ENCODE data around the gene CDK7.

The CDK7 gene

GRCh38 chr5:69305512-69305911, 70.8 kb downstream of the CDK7 start:
- H3K4me3 ChIP-seq (replicated peaks in 1 of 2; ENCODE audit: low read depth in 2 of 2, low read length in 2 of 2), result no peak overlapping the region
- no peak for DNase-seq (ENCODE audit: low read depth in 2 of 2)
- no peak for TF ChIP-seq CTCF (IDR thresholded peaks at IDR 0.05; ENCODE audit: low read depth, low read length)

GRCh38 chr5:69308046-69308553, 73.4 kb downstream of the CDK7 start:
- DNase-seq (ENCODE audit: low read depth in 2 of 2), result no peak
- no peak for TF ChIP-seq CTCF (IDR thresholded peaks at IDR 0.05; ENCODE audit: low read depth, low read length)
- no peak overlapping the region for H3K4me3 ChIP-seq (replicated peaks in 1 of 2; ENCODE audit: low read depth in 2 of 2, low read length in 2 of 2)

- TF ChIP-seq CTCF (IDR thresholded peaks at IDR 0.05; ENCODE audit: low read depth, low read length), result no peak
- no peak for DNase-seq (ENCODE audit: low read depth in 2 of 2)
- H3K4me3 ChIP-seq (replicated peaks in 1 of 2; ENCODE audit: low read depth in 2 of 2, low read length in 2 of 2), result no peak overlapping the region
These were observed 74.7 kb downstream of the CDK7 start for GRCh38 chr5:69309380-69309779.

- H3K4me3 ChIP-seq (replicated peaks in 1 of 2; ENCODE audit: low read depth in 2 of 2, low read length in 2 of 2), result no peak overlapping the region
- DNase-seq (ENCODE audit: low read depth in 2 of 2), result no peak
- TF ChIP-seq CTCF (IDR thresholded peaks at IDR 0.05; ENCODE audit: low read depth, low read length), result no peak
These were observed 77.9 kb downstream of the CDK7 start for GRCh38 chr5:69312459-69313160.

- no peak overlapping the region for H3K4me3 ChIP-seq (replicated peaks in 1 of 2; ENCODE audit: low read depth in 2 of 2, low read length in 2 of 2)
- no peak for TF ChIP-seq CTCF (IDR thresholded peaks at IDR 0.05; ENCODE audit: low read depth, low read length)
- DNase-seq (ENCODE audit: low read depth in 2 of 2), result no peak
These were observed 78.7 kb downstream of the CDK7 start for GRCh38 chr5:69313428-69313827.

GRCh38 chr5:69315972-69316371, 81.3 kb downstream of the CDK7 start:
- DNase-seq (ENCODE audit: low read depth in 2 of 2), result no peak
- no peak for TF ChIP-seq CTCF (IDR thresholded peaks at IDR 0.05; ENCODE audit: low read depth, low read length)
- H3K4me3 ChIP-seq (replicated peaks in 1 of 2; ENCODE audit: low read depth in 2 of 2, low read length in 2 of 2), result no peak overlapping the region

DNA sequence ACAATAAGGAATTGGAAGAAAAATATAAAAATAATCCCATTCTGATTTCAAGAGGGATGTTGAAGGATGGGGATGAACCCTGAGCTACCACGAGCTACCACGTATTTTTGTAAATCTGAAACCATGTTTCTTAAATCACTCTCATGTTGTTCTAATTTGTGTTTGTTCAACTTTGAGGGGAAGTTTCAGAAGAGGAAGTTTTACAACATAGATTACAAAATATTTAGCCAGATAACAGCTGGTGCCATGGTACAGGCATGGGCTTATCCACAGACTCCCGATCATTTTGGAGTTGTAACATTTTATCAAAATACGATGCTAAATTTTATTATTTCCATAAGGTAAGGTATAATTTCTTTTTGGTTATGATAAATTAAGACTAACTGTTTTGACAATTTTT, 82.7 kb downstream of the CDK7 start:
- no peak overlapping the region for H3K4me3 ChIP-seq (replicated peaks in 1 of 2; ENCODE audit: low read depth in 2 of 2, low read length in 2 of 2)
- no peak for DNase-seq (ENCODE audit: low read depth in 2 of 2)
- no peak for TF ChIP-seq CTCF (IDR thresholded peaks at IDR 0.05; ENCODE audit: low read depth, low read length)

Measured in cardiac fibroblast (primary cell).